Measurements from ENCODE around the gene IGSF9. TPM values are rescaled to one million over a fixed set of nuclear protein-coding genes. Genes with fewer than 3 reads are reported as not detected.

The IGSF9 gene
- total and polyA plus RNA-seq, 4 donors, result 0.14 to 21.3 (median 16.1) TPM

GRCh38 chr1:159890390-159890789 is 55.0 kb downstream of the IGSF9 start:
- 77% methylated on average over 8 of the region's 8 CpGs for WGBS
- H3K9me3 ChIP-seq (ENCODE audit: control insufficient read depth in 4 of 4, low read length in 3 of 4), result no peaks in the 10 kb centered on the region
- H3K9ac ChIP-seq (ENCODE audit: low read depth in 1 of 2, low read length in 2 of 2), result no peak overlapping the region
- TF ChIP-seq ATF3 (IDR thresholded peaks at IDR 0.05) (no peak), ZBTB33 (IDR thresholded peaks at IDR 0.05) (no peak), FOXA2 (IDR thresholded peaks at IDR 0.05) (no peak), EGR1 (IDR thresholded peaks at IDR 0.05; ENCODE audit: low read depth in 2 of 2) (no peak), MAX (IDR thresholded peaks at IDR 0.05) (no peak), REST (IDR thresholded peaks at IDR 0.05) (no peak), SP1 (IDR thresholded peaks at IDR 0.05) (no peak), RXRA (IDR thresholded peaks at IDR 0.05) (no peak), FOXA1 (IDR thresholded peaks at IDR 0.05) (no peak), CTCF (IDR thresholded peaks at IDR 0.05; ENCODE audit: low read depth, low read length, missing input control) (no peak), HNF4G (IDR thresholded peaks at IDR 0.05) (no peak), YY1 (IDR thresholded peaks at IDR 0.05) (no peak), NR2F2 (IDR thresholded peaks at IDR 0.05) (no peak), TAF1 (conservative IDR thresholded peaks at IDR 0.05) (no peak), RAD21 (IDR thresholded peaks at IDR 0.05) (no peak)
- H3K36me3 ChIP-seq (ENCODE audit: control insufficient read depth in 4 of 4, insufficient read depth in 3 of 4, low read depth in 1 of 4, low read length in 3 of 4), result no peaks in the 10 kb centered on the region
- peak overlapping the region in 1 of 2 donors; percentile 59 for H3K27ac ChIP-seq (ENCODE audit: low read depth in 1 of 2, low read length in 2 of 2)
- no peak overlapping the region for H3K4me3 ChIP-seq (ENCODE audit: low read depth in 1 of 3, low read length in 3 of 3)
- no peaks in the 10 kb centered on the region for H3K27me3 ChIP-seq (ENCODE audit: control insufficient read depth in 4 of 4, insufficient read depth in 4 of 4, low read length in 3 of 4)
- DNase-seq (ENCODE audit: low spot score), result no peak
- H3K4me1 ChIP-seq (ENCODE audit: control insufficient read depth in 4 of 4, insufficient read depth in 4 of 4, low read length in 3 of 4), result peaks cover 0 to 8% (median 0%) of the 10 kb centered on the region in 4 donors

GRCh38 chr1:159889821-159890252 is 55.6 kb downstream of the IGSF9 start:
- Histone ChIP-seq H3K4me1 (ENCODE audit: control insufficient read depth in 4 of 4, insufficient read depth in 4 of 4, low read length in 3 of 4) (peaks cover 0 to 8% (median 0%) of the 10 kb centered on the region in 4 donors), H3K27me3 (ENCODE audit: control insufficient read depth in 4 of 4, insufficient read depth in 4 of 4, low read length in 3 of 4) (no peaks in the 10 kb centered on the region), H3K9me3 (ENCODE audit: control insufficient read depth in 4 of 4, low read length in 3 of 4) (no peaks in the 10 kb centered on the region), H3K9ac (ENCODE audit: low read depth in 1 of 2, low read length in 2 of 2) (no peak overlapping the region), H3K27ac (ENCODE audit: low read depth in 1 of 2, low read length in 2 of 2) (peak overlapping the region; percentile 52 to 59), H3K4me3 (ENCODE audit: low read depth in 1 of 3, low read length in 3 of 3) (no peak overlapping the region), H3K36me3 (ENCODE audit: control insufficient read depth in 4 of 4, insufficient read depth in 3 of 4, low read depth in 1 of 4, low read length in 3 of 4) (no peaks in the 10 kb centered on the region)
- WGBS, result 59% methylated on average over 2 of the region's 2 CpGs
- DNase-seq (ENCODE audit: low spot score), result no peak
- no peak for TF ChIP-seq EGR1 (IDR thresholded peaks at IDR 0.05; ENCODE audit: low read depth in 2 of 2)
- TF ChIP-seq SP1 (IDR thresholded peaks at IDR 0.05), result peak; percentile 34
- no peak for TF ChIP-seq ATF3 (IDR thresholded peaks at IDR 0.05)
- TF ChIP-seq FOXA2 (IDR thresholded peaks at IDR 0.05), result no peak
- no peak for TF ChIP-seq YY1 (IDR thresholded peaks at IDR 0.05)
- peak in 1 of 2 donors; percentile 13 for TF ChIP-seq RXRA (IDR thresholded peaks at IDR 0.05)
- peak; percentile 27 to 57 for TF ChIP-seq GABPA (IDR thresholded peaks at IDR 0.05 in 1 of 2, conservative IDR thresholded peaks at IDR 0.05 in 1 of 2)
- TF ChIP-seq ZBTB33 (IDR thresholded peaks at IDR 0.05), result no peak
- TF ChIP-seq NR2F2 (IDR thresholded peaks at IDR 0.05), result peak; percentile 34
- no peak for TF ChIP-seq REST (IDR thresholded peaks at IDR 0.05)
- no peak for TF ChIP-seq HNF4G (IDR thresholded peaks at IDR 0.05)
- TF ChIP-seq FOXA1 (IDR thresholded peaks at IDR 0.05), result no peak
- peak; percentile 28 to 37 for TF ChIP-seq RAD21 (IDR thresholded peaks at IDR 0.05)
- no peak for TF ChIP-seq TAF1 (conservative IDR thresholded peaks at IDR 0.05)
